HepG2 (cell line): ENCODE measurements around the gene TSACC. TPM values are rescaled to one million over a fixed set of nuclear protein-coding genes. Genes with fewer than 3 reads are reported as not detected.

ENCODE experiments used
- ATAC-seq: fragments of 200-7000 bp; cut with Tn5 transposase; 3 replicates; pipeline ENCODE4 v1.9.1; 2020; ENCODE audit warnings: mild to moderate bottlenecking, moderate library complexity
- BruUV-seq: library from RNA; stranded (reverse); fragments of 400-500 nt; replicated peaks from 2 replicates; lab custom pipeline; 2021; lab: Mats Ljungman, UMichigan
- CTCF ChIA-PET: fragments of 300-600 bp; formaldehyde crosslinking; extraction: SDS; loops from one replicate; lab custom pipeline; 2021; ENCODE audit warnings: low total read pairs, inconsistent platforms, low intra/inter-chr PET ratio; lab: Yijun Ruan, JAX
- POLR2A ChIA-PET: fragments of 350-600 bp; sonication (Branson Sonifier 250); formaldehyde crosslinking; loops from one replicate; lab custom pipeline; 2020; ENCODE audit warnings: antibody characterized with exemption, inconsistent platforms; lab: Yijun Ruan, JAX
- DNase-seq: peaks from one replicate; pipeline ENCODE4 v3.0.0-alpha.2; 2015; ENCODE audit warnings: low spot score
- FAIRE-seq: peaks from 3 replicates; lab custom pipeline; 2011; peaks lifted over from hg19 to GRCh38; lab: Jason Lieb, UNC
- H2AFZ ChIP-seq: one replicate; pipeline ENCODE4 v1.6.1; 2011; ENCODE audit warnings: low read length, inconsistent platforms
- H3K27ac ChIP-seq: fragments of 300-600 bp; 3 replicates; pipeline ENCODE4 v1.8.0; 2011; ENCODE audit warnings: mixed run types, mild to moderate bottlenecking, mixed read lengths, low read length, inconsistent platforms; ENCODE audit not compliant: insufficient read depth; ENCODE audit errors: extremely low read length
- H3K27me3 ChIP-seq, 2 experiments: fragments of 200-600 bp in 1 of 2; 2 replicates in 1 of 2; 3 replicates in 1 of 2; pipeline versions ENCODE4 v1.6.0 to v1.8.0; 2011; ENCODE audit warnings: low read length in 2 of 2, mild to moderate bottlenecking in 2 of 2, moderate library complexity in 2 of 2, inconsistent platforms in 1 of 2; ENCODE audit not compliant: insufficient read depth in 2 of 2, control insufficient read depth in 1 of 2
- H3K36me3 ChIP-seq, 2 experiments: fragments of 200-600 bp in 1 of 2; replicated peaks in 1 of 2; 2 replicates in 1 of 2; 3 replicates in 1 of 2; pipeline versions ENCODE4 v1.5.1 to v1.8.0; 2011; ENCODE audit warnings: low read length in 2 of 2, inconsistent platforms in 1 of 2; ENCODE audit not compliant: insufficient read depth in 2 of 2, control insufficient read depth in 1 of 2
- H3K4me1 ChIP-seq: 2 replicates; pipeline ENCODE4 v1.5.1; 2012; ENCODE audit warnings: low read length, inconsistent platforms; ENCODE audit not compliant: insufficient read depth
- H3K4me2 ChIP-seq: 2 replicates; pipeline ENCODE4 v1.6.0; 2011; ENCODE audit warnings: low read depth, low read length, inconsistent platforms
- H3K4me3 ChIP-seq, 3 experiments: fragments of 200-600 bp in 1 of 3; sonication (generic), shearing (Covaris generic) in 1 of 3; replicated peaks in 1 of 3; 2 replicates each; pipeline ENCODE4 v1.5.1; 2011 to 2016; ENCODE audit warnings: low read length in 3 of 3, inconsistent platforms in 2 of 3, low read depth in 2 of 3, mild to moderate bottlenecking in 2 of 3, control low read depth in 1 of 3, mixed read lengths in 1 of 3; ENCODE audit not compliant: insufficient read depth in 1 of 3
- H3K79me2 ChIP-seq: one replicate; pipeline ENCODE4 v1.6.1; 2011; ENCODE audit warnings: low read length, inconsistent platforms; ENCODE audit not compliant: insufficient read depth
- H3K9ac ChIP-seq: 2 replicates; pipeline ENCODE4 v1.6.0; 2011; ENCODE audit warnings: mild to moderate bottlenecking, low read depth, low read length, inconsistent platforms; ENCODE audit not compliant: insufficient read depth
- H3K9me3 ChIP-seq: 2 replicates; pipeline ENCODE4 v1.5.1; 2012; ENCODE audit warnings: mild to moderate bottlenecking, low read length
- H4K20me1 ChIP-seq: 2 replicates; pipeline ENCODE4 v1.6.0; 2011; ENCODE audit warnings: inconsistent platforms, mild to moderate bottlenecking, low read length, moderate library complexity; ENCODE audit not compliant: insufficient read depth
- CBX5 ChIP-seq: sonication (generic); formaldehyde crosslinking; IDR thresholded peaks from 2 replicates; pipeline ENCODE4 v1.4.0; 2020; ENCODE audit warnings: missing genetic modification reagents, borderline replicate concordance
- GMEB1 ChIP-seq: sonication (generic); formaldehyde crosslinking; IDR thresholded peaks from 2 replicates; pipeline ENCODE4 v1.5.1; 2020; ENCODE audit warnings: missing genetic modification reagents, mild to moderate bottlenecking, borderline replicate concordance
- HNRNPK ChIP-seq: fragments of 200-400 bp; formaldehyde crosslinking; IDR thresholded peaks from 2 replicates; pipeline ENCODE4 v1.6.1; 2018; ENCODE audit warnings: low read length, low read depth, moderate library complexity, mild to moderate bottlenecking; ENCODE audit not compliant: poor library complexity, severe bottlenecking
- HNRNPLL ChIP-seq: fragments of 200-400 bp; formaldehyde crosslinking; IDR thresholded peaks from 2 replicates; pipeline ENCODE4 v1.6.1; 2017; ENCODE audit warnings: mild to moderate bottlenecking, low read depth, low read length; ENCODE audit not compliant: poor library complexity, severe bottlenecking
- IRX3 ChIP-seq: sonication (generic); formaldehyde crosslinking; IDR thresholded peaks from 2 replicates; pipeline ENCODE4 v1.8.1; 2023; ENCODE audit warnings: mild to moderate bottlenecking, low read depth, missing genetic modification reagents, borderline replicate concordance
- MED13 ChIP-seq: sonication (generic); formaldehyde crosslinking; IDR thresholded peaks from 2 replicates; pipeline ENCODE4 v1.5.0; 2020; ENCODE audit warnings: missing genetic modification reagents
- POLR2AphosphoS2 ChIP-seq: IDR thresholded peaks from 2 replicates; pipeline ENCODE4 v1.6.1; 2011; ENCODE audit warnings: low read depth, low read length, improper control_type of control experiment
- ZFX ChIP-seq: sonication (generic); formaldehyde crosslinking; IDR thresholded peaks from 2 replicates; pipeline ENCODE4 v1.4.0; 2020; ENCODE audit warnings: mild to moderate bottlenecking, low read depth, missing genetic modification reagents, moderate library complexity
- ZNF256 ChIP-seq: sonication (generic); formaldehyde crosslinking; conservative IDR thresholded peaks from 2 replicates; pipeline ENCODE4 v1.4.0; 2020; ENCODE audit warnings: missing genetic modification reagents
- ZNF350 ChIP-seq: sonication (generic); formaldehyde crosslinking; IDR thresholded peaks from 2 replicates; pipeline ENCODE4 v1.4.0; 2020; ENCODE audit warnings: mild to moderate bottlenecking, low read depth, missing genetic modification reagents, borderline replicate concordance
- ZNF354B ChIP-seq: sonication (generic); formaldehyde crosslinking; IDR thresholded peaks from 2 replicates; pipeline ENCODE4 v1.8.0; 2022; ENCODE audit warnings: mild to moderate bottlenecking, missing genetic modification reagents
- ZNF362 ChIP-seq: sonication (generic); formaldehyde crosslinking; IDR thresholded peaks from 2 replicates; pipeline ENCODE4 v1.4.0; 2020; ENCODE audit warnings: missing genetic modification reagents, mild to moderate bottlenecking, borderline replicate concordance
- ZNF629 ChIP-seq: sonication (generic); formaldehyde crosslinking; conservative IDR thresholded peaks from 2 replicates; pipeline ENCODE4 v1.5.0; 2020; ENCODE audit warnings: missing genetic modification reagents
- WGBS: methylation state at CpG from one replicate; pipeline ENCODE4 v1.1.6; 2017; ENCODE audit warnings: low lambda C conversion rate; 5-methylcytosine and 5-hydroxymethylcytosine counted together
- in situ Hi-C: cut with HindIII; loops from 2 replicates; pipeline ENCODE4 v1.10.0; 2017; ENCODE audit warnings: low pct_unique_long_range_greater_than_20kb; ENCODE audit not compliant: extremely low pct_ligation_motif_present
- intact Hi-C: fragments of 100-400 bp; cut with micrococcal nuclease; formaldehyde crosslinking; loops from one replicate; pipeline ENCODE4 v1.10.0; 2022; ENCODE audit not compliant: unreplicated experiment
- polyA plus RNA-seq, 8 experiments: library from polyadenylated mRNA; depleted of rRNA in 3 of 8; stranded (reverse) in 7 of 8; unstranded in 1 of 8; fragments of >200 nt; fragmentation: Illumina TruSeq in 4 of 8; extraction: Trizol in 4 of 8; gene quantifications; 2 replicates each; pipeline versions ENCODE4 v1.2.1 to v1.2.3, GENCODE V29; 2011 to 2016; ENCODE audit warnings: low read depth in 4 of 8, missing spikeins in 1 of 8, mixed read lengths in 1 of 8; ENCODE audit not compliant: insufficient read depth in 1 of 8
- total RNA-seq, 5 experiments: library from RNA; depleted of rRNA; stranded (reverse); fragments of >200 nt; fragmentation: Illumina TruSeq; extraction: Trizol; gene quantifications; 2 replicates each; pipeline ENCODE4 v1.2.3, GENCODE V29; 2016; ENCODE audit warnings: low read depth in 1 of 5
- TF ChIP-seq, protein P1 (sequence below): sonication (generic); formaldehyde crosslinking; IDR thresholded peaks from 2 replicates; pipeline ENCODE4 v1.4.0; 2020; ENCODE audit warnings: missing genetic modification reagents

TSACC gene
- total and polyA plus RNA-seq, 2 of the 13 experiments (the other 11 are each of a cell fraction or from before 2014, with no cell fraction given): 1.5 to 2.6 TPM

- TF ChIP-seq ZFX (no peak; the same call in 1 of the 2 replicates), HNRNPLL (peak; percentile 18), CBX5 (CRISPR knock-in tag) (no peak), IRX3 (CRISPR knock-in tag) (no peak)
- TF ChIP-seq, all 625 proteins: peak for 39
Observed at GRCh38 chr1:156388174-156389137, 50.1 kb downstream of the TSACC start (continued).

GRCh38 chr1:156389311-156389710, 51.0 kb downstream of the TSACC start:
- Histone ChIP-seq H4K20me1 (no peaks in the 10 kb centered on the region), H3K4me2 (peak overlapping the region; percentile 82), H2AFZ (no peak overlapping the region), H3K36me3 (peaks cover 5 to 12% of the 10 kb centered on the region in 2 experiments), H3K79me2 (no peaks in the 10 kb centered on the region), H3K4me3 (peak overlapping the region in 1 of 3 experiments; percentile 68; a peak in 2 of 6 replicates), H3K9ac (0 out of 2 replicates have a peak overlapping the region, but pooled peaks have one; percentile 52), H3K9me3 (no peaks in the 10 kb centered on the region), H3K4me1 (peaks cover 44% of the 10 kb centered on the region), H3K27me3 (peaks cover 11 to 48% of the 10 kb centered on the region in 2 experiments; a peak in 4 of 5 replicates), H3K27ac (no peak overlapping the region)
- in situ Hi-C loops (loop anchor here (5.0 kb wide), 1 partner anchor 48 kb away; no protein-coding TSS in a partner anchor), intact Hi-C loops (no loop called here)
- FAIRE-seq (no peak), DNase-seq (no peak), ATAC-seq (peak; percentile 0; the same call in 1 of the 3 replicates)
- 56% methylated on average over 8 of the region's 8 CpGs for WGBS
- BruUV-seq: TSS peak; percentile 7
- ChIA-PET POLR2A (interaction anchor here (1.2 to 1.8 kb wide), 3 partner anchors 13 to 57 kb away, joined by 3 to 15 read pairs (median 7); no protein-coding TSS in a partner anchor), CTCF (interaction anchor here (2.3 kb wide), 1 partner anchor 55 kb away, joined by 9 read pairs; no protein-coding TSS in a partner anchor)
- TF ChIP-seq GMEB1 (CRISPR knock-in tag): no peak
- TF ChIP-seq ZNF350 (CRISPR knock-in tag): no peak
- TF ChIP-seq MED13: no peak
- 0 out of 2 replicates have a peak, but pooled peaks have one; percentile 1 for TF ChIP-seq POLR2AphosphoS2
- no peak for TF ChIP-seq ZNF256
- no peak for TF ChIP-seq ZNF362 (CRISPR knock-in tag)
- peak; percentile 17; the same call in 1 of the 2 replicates for TF ChIP-seq ZNF629 (CRISPR knock-in tag)
- TF ChIP-seq ZNF354B (CRISPR knock-in tag): no peak
- TF ChIP-seq, protein P1, sequence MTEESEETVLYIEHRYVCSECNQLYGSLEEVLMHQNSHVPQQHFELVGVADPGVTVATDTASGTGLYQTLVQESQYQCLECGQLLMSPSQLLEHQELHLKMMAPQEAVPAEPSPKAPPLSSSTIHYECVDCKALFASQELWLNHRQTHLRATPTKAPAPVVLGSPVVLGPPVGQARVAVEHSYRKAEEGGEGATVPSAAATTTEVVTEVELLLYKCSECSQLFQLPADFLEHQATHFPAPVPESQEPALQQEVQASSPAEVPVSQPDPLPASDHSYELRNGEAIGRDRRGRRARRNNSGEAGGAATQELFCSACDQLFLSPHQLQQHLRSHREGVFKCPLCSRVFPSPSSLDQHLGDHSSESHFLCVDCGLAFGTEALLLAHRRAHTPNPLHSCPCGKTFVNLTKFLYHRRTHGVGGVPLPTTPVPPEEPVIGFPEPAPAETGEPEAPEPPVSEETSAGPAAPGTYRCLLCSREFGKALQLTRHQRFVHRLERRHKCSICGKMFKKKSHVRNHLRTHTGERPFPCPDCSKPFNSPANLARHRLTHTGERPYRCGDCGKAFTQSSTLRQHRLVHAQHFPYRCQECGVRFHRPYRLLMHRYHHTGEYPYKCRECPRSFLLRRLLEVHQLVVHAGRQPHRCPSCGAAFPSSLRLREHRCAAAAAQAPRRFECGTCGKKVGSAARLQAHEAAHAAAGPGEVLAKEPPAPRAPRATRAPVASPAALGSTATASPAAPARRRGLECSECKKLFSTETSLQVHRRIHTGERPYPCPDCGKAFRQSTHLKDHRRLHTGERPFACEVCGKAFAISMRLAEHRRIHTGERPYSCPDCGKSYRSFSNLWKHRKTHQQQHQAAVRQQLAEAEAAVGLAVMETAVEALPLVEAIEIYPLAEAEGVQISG (CRISPR knock-in tag): no peak
- no peak for TF ChIP-seq HNRNPK
